NCI-H748 treated with DMSO at 0.1 percent for 48 hours (cell line): ENCODE data around the gene CACHD1.

Source experiments
- DNase-seq: peaks from one replicate; lab custom pipeline; 2025; lab: John Stamatoyannopoulos, UW

Gene CACHD1

GRCh38 chr1:64473367-64473766, 3.4 kb downstream of the CACHD1 start:
- DNase-seq = no peak

GRCh38 chr1:64474133-64474532, 4.2 kb downstream of the CACHD1 start:
- DNase-seq = no peak

- DNase-seq = no peak
Measured at GRCh38 chr1:64474665-64475439, 4.9 kb downstream of the CACHD1 start.

- no peak for DNase-seq
Measured at GRCh38 chr1:64476251-64476952, 6.5 kb downstream of the CACHD1 start.

- no peak for DNase-seq
Measured at GRCh38 chr1:64478594-64479470, 8.9 kb downstream of the CACHD1 start.

- DNase-seq = no peak
Measured at GRCh38 chr1:64479874-64480273, 9.9 kb downstream of the CACHD1 start.

- no peak for DNase-seq
Measured at GRCh38 chr1:64480999-64481772, 11.3 kb downstream of the CACHD1 start.

GRCh38 chr1:64482128-64482527, 12.2 kb downstream of the CACHD1 start:
- DNase-seq = no peak

GRCh38 chr1:64482720-64483119, 12.8 kb downstream of the CACHD1 start:
- no peak for DNase-seq

GRCh38 chr1:64483731-64484414, 13.9 kb downstream of the CACHD1 start:
- DNase-seq = no peak

- DNase-seq = no peak
Measured at GRCh38 chr1:64484651-64485050, 14.7 kb downstream of the CACHD1 start.

GRCh38 chr1:64486193-64486592, 16.3 kb downstream of the CACHD1 start:
- DNase-seq = no peak

- DNase-seq = no peak
Measured at GRCh38 chr1:64487061-64487460, 17.1 kb downstream of the CACHD1 start.

- DNase-seq = no peak
Measured at GRCh38 chr1:64488862-64489261, 18.9 kb downstream of the CACHD1 start.

GRCh38 chr1:64489707-64490106, 19.8 kb downstream of the CACHD1 start:
- no peak for DNase-seq

GRCh38 chr1:64490213-64490818, 20.4 kb downstream of the CACHD1 start:
- DNase-seq = no peak

- DNase-seq = no peak
Measured at GRCh38 chr1:64492424-64492823, 22.5 kb downstream of the CACHD1 start.

GRCh38 chr1:64493831-64494230, 23.9 kb downstream of the CACHD1 start:
- no peak for DNase-seq

GRCh38 chr1:64494659-64495058, 24.7 kb downstream of the CACHD1 start:
- DNase-seq = no peak

- DNase-seq = peak; percentile 83
Measured at GRCh38 chr1:64495878-64496277, 25.9 kb downstream of the CACHD1 start.

- no peak for DNase-seq
Measured at GRCh38 chr1:64496606-64497005, 26.7 kb downstream of the CACHD1 start.
